Subcutaneous adipose tissue (tissue), 4 donors: ENCODE measurements around the gene HOXA10. TPM values are rescaled to one million over a fixed set of nuclear protein-coding genes. Genes with fewer than 3 reads are reported as not detected.

Experiments
- CTCF ChIP-seq: fragments of 450-650 bp; IDR thresholded peaks from one replicate; pipeline ENCODE4 v1.5.1; 2016; ENCODE audit warnings: low read depth, mild to moderate bottlenecking, control low read depth, antibody characterized with exemption, moderate library complexity
- total RNA-seq, 4 donors: library from RNA; depleted of rRNA; stranded (reverse); fragments of >200 nt; gene quantifications; one replicate each; pipeline ENCODE4 v1.1.0, GENCODE V29; 2016

Gene HOXA10
- total RNA-seq, 4 donors from 2014 or later: 17.3 to 22.6 (median 20.9) TPM

GRCh38 chr7:27146491-27147198 lies 27.5 kb downstream of the HOXA10 start:
- no peak for TF ChIP-seq CTCF

GRCh38 chr7:27145914-27146412 lies 28.2 kb downstream of the HOXA10 start:
- TF ChIP-seq CTCF: no peak

GRCh38 chr7:27145165-27145913 lies 28.8 kb downstream of the HOXA10 start:
- no peak for TF ChIP-seq CTCF

GRCh38 chr7:27144781-27145164 lies 29.3 kb downstream of the HOXA10 start:
- TF ChIP-seq CTCF: no peak

- TF ChIP-seq CTCF: no peak
These were observed 30.0 kb downstream of the HOXA10 start for GRCh38 chr7:27143950-27144780.

- no peak for TF ChIP-seq CTCF
These were observed 30.8 kb downstream of the HOXA10 start, which contains the start of gene HOXA5 for GRCh38 chr7:27143023-27143949. HOXA5 (minus strand) TSS chr7:27143681; CDS start chr7:27143607, 74 bp downstream.
